ENCODE results near the gene GFRA4.

Gene GFRA4

GRCh38 chr20:3633913-3634478 lies 29.2 kb downstream of the GFRA4 start:
- no peak for DNase-seq (ENCODE audit: low read depth)
- no peak overlapping the region for H3K4me3 ChIP-seq (ENCODE audit: control insufficient read depth, low read depth, low read length)
- TF ChIP-seq CTCF (IDR thresholded peaks at IDR 0.05; ENCODE audit: control insufficient read depth, insufficient read depth, low read depth, low read length, missing control alignments), result no peak

- no peak for DNase-seq (ENCODE audit: low read depth)
- no peak for TF ChIP-seq CTCF (IDR thresholded peaks at IDR 0.05; ENCODE audit: control insufficient read depth, insufficient read depth, low read depth, low read length, missing control alignments)
- no peak overlapping the region for H3K4me3 ChIP-seq (ENCODE audit: control insufficient read depth, low read depth, low read length)
Measured at GRCh38 chr20:3632311-3633004, 30.7 kb downstream of the GFRA4 start.

- no peak for DNase-seq (ENCODE audit: low read depth)
- no peak for TF ChIP-seq CTCF (IDR thresholded peaks at IDR 0.05; ENCODE audit: control insufficient read depth, insufficient read depth, low read depth, low read length, missing control alignments)
- no peak overlapping the region for H3K4me3 ChIP-seq (ENCODE audit: control insufficient read depth, low read depth, low read length)
Measured at GRCh38 chr20:3631534-3631933, 31.7 kb downstream of the GFRA4 start.

- TF ChIP-seq CTCF (IDR thresholded peaks at IDR 0.05; ENCODE audit: control insufficient read depth, insufficient read depth, low read depth, low read length, missing control alignments), result no peak
- H3K4me3 ChIP-seq (ENCODE audit: control insufficient read depth, low read depth, low read length), result no peak overlapping the region
- DNase-seq (ENCODE audit: low read depth), result no peak
Measured at GRCh38 chr20:3630429-3630828, 32.8 kb downstream of the GFRA4 start.

GRCh38 chr20:3629893-3630292 lies 33.3 kb downstream of the GFRA4 start:
- TF ChIP-seq CTCF (IDR thresholded peaks at IDR 0.05; ENCODE audit: control insufficient read depth, insufficient read depth, low read depth, low read length, missing control alignments), result no peak
- DNase-seq (ENCODE audit: low read depth), result no peak
- H3K4me3 ChIP-seq (ENCODE audit: control insufficient read depth, low read depth, low read length), result no peak overlapping the region

- TF ChIP-seq CTCF (IDR thresholded peaks at IDR 0.05; ENCODE audit: control insufficient read depth, insufficient read depth, low read depth, low read length, missing control alignments), result no peak
- DNase-seq (ENCODE audit: low read depth), result no peak
- no peak overlapping the region for H3K4me3 ChIP-seq (ENCODE audit: control insufficient read depth, low read depth, low read length)
Measured at GRCh38 chr20:3628502-3629314, 34.5 kb downstream of the GFRA4 start.

Data from AG09309 (cell line).